ENCODE data around the gene KPNA4. TPM values are rescaled to one million over a fixed set of nuclear protein-coding genes. Genes with fewer than 3 reads are reported as not detected.
"Not testable (repeated sequence)": the region's sequence is repeated elsewhere in the genome, so short reads cannot be mapped to it uniquely, and the experiment has no call there.

The KPNA4 gene
- total and polyA plus RNA-seq, 4 donors, result 39.8 to 82.5 (median 51.4) TPM

GRCh38 chr3:160537729-160538128, 27.6 kb downstream of the KPNA4 start:
- no peak overlapping the region for H3K27ac ChIP-seq (ENCODE audit: low read depth, low read length)
- H3K9me3 ChIP-seq (ENCODE audit: control insufficient read depth, insufficient read depth, low read length), result no peaks in the 10 kb centered on the region
- WGBS (ENCODE audit: insufficient coverage), result 67% methylated on average over 1 of the region's 1 CpG
- peaks cover 4% of the 10 kb centered on the region for H3K36me3 ChIP-seq (ENCODE audit: control insufficient read depth, insufficient read depth, low read length)
- no peaks in the 10 kb centered on the region for H3K4me1 ChIP-seq (ENCODE audit: control insufficient read depth, insufficient read depth, low read length)
- no peak for DNase-seq (ENCODE audit: low read depth in 4 of 6, low spot score in 6 of 6)
- no peak overlapping the region for H3K4me3 ChIP-seq (ENCODE audit: low read depth, low read length)
- H3K27me3 ChIP-seq (ENCODE audit: control insufficient read depth, insufficient read depth, low read length), result no peaks in the 10 kb centered on the region

GRCh38 chr3:160532371-160532770, 33.0 kb downstream of the KPNA4 start:
- Histone ChIP-seq H3K27ac (ENCODE audit: low read depth, low read length) (no peak overlapping the region), H3K4me1 (ENCODE audit: control insufficient read depth, insufficient read depth, low read length) (no peaks in the 10 kb centered on the region), H3K27me3 (ENCODE audit: control insufficient read depth, insufficient read depth, low read length) (no peaks in the 10 kb centered on the region), H3K9me3 (ENCODE audit: control insufficient read depth, insufficient read depth, low read length) (no peaks in the 10 kb centered on the region), H3K4me3 (ENCODE audit: low read depth, low read length) (no peak overlapping the region), H3K36me3 (ENCODE audit: control insufficient read depth, insufficient read depth, low read length) (peaks cover 18% of the 10 kb centered on the region)
- no peak for DNase-seq (ENCODE audit: low read depth in 4 of 6, low spot score in 6 of 6)

- Histone ChIP-seq H3K27me3 (ENCODE audit: control insufficient read depth, insufficient read depth, low read length) (no peaks in the 10 kb centered on the region), H3K36me3 (ENCODE audit: control insufficient read depth, insufficient read depth, low read length) (peaks cover 18% of the 10 kb centered on the region), H3K9me3 (ENCODE audit: control insufficient read depth, insufficient read depth, low read length) (no peaks in the 10 kb centered on the region), H3K4me3 (ENCODE audit: low read depth, low read length) (no peak overlapping the region), H3K27ac (ENCODE audit: low read depth, low read length) (no peak overlapping the region), H3K4me1 (ENCODE audit: control insufficient read depth, insufficient read depth, low read length) (no peaks in the 10 kb centered on the region)
- WGBS (ENCODE audit: insufficient coverage), result no CpG with 5 or more reads among the region's 1 CpG
- DNase-seq (ENCODE audit: low read depth in 4 of 6, low spot score in 6 of 6), result no peak
These were observed 34.1 kb downstream of the KPNA4 start for GRCh38 chr3:160531311-160531710.

GRCh38 chr3:160516391-160516790, 49.0 kb downstream of the KPNA4 start:
- DNase-seq (ENCODE audit: low read depth in 4 of 6, low spot score in 6 of 6); H3K27ac ChIP-seq (ENCODE audit: low read depth, low read length); H3K27me3 ChIP-seq (ENCODE audit: control insufficient read depth, insufficient read depth, low read length); H3K4me1 ChIP-seq (ENCODE audit: control insufficient read depth, insufficient read depth, low read length); H3K9me3 ChIP-seq (ENCODE audit: control insufficient read depth, insufficient read depth, low read length); H3K4me3 ChIP-seq (ENCODE audit: low read depth, low read length): not testable (repeated sequence)
- H3K36me3 ChIP-seq (ENCODE audit: control insufficient read depth, insufficient read depth, low read length), result peaks cover 40% of the 10 kb centered on the region
- WGBS (ENCODE audit: insufficient coverage), result 100% methylated on average over 1 of the region's 2 CpGs

GRCh38 chr3:160501325-160501724, 64.0 kb downstream of the KPNA4 start:
- peaks cover 18% of the 10 kb centered on the region for H3K36me3 ChIP-seq (ENCODE audit: control insufficient read depth, insufficient read depth, low read length)
- DNase-seq (ENCODE audit: low read depth in 4 of 6, low spot score in 6 of 6), result no peak
- no peak overlapping the region for H3K4me3 ChIP-seq (ENCODE audit: low read depth, low read length)
- no peaks in the 10 kb centered on the region for H3K27me3 ChIP-seq (ENCODE audit: control insufficient read depth, insufficient read depth, low read length)
- H3K9me3 ChIP-seq (ENCODE audit: control insufficient read depth, insufficient read depth, low read length), result no peaks in the 10 kb centered on the region
- no peak overlapping the region for H3K27ac ChIP-seq (ENCODE audit: low read depth, low read length)
- no peaks in the 10 kb centered on the region for H3K4me1 ChIP-seq (ENCODE audit: control insufficient read depth, insufficient read depth, low read length)
- 93% methylated on average over 3 of the region's 3 CpGs for WGBS (ENCODE audit: insufficient coverage)

GRCh38 chr3:160498202-160498601, 67.2 kb downstream of the KPNA4 start:
- Histone ChIP-seq H3K27ac (ENCODE audit: low read depth, low read length) (no peak overlapping the region), H3K4me1 (ENCODE audit: control insufficient read depth, insufficient read depth, low read length) (no peaks in the 10 kb centered on the region), H3K27me3 (ENCODE audit: control insufficient read depth, insufficient read depth, low read length) (no peaks in the 10 kb centered on the region), H3K36me3 (ENCODE audit: control insufficient read depth, insufficient read depth, low read length) (peaks cover 12% of the 10 kb centered on the region), H3K4me3 (ENCODE audit: low read depth, low read length) (no peak overlapping the region), H3K9me3 (ENCODE audit: control insufficient read depth, insufficient read depth, low read length) (no peaks in the 10 kb centered on the region)
- no peak for DNase-seq (ENCODE audit: low read depth in 4 of 6, low spot score in 6 of 6)
- WGBS (ENCODE audit: insufficient coverage), result 100% methylated on average over 1 of the region's 1 CpG

GRCh38 chr3:160490166-160490565, 75.2 kb downstream of the KPNA4 start:
- Histone ChIP-seq H3K27me3 (ENCODE audit: control insufficient read depth, insufficient read depth, low read length) (no peaks in the 10 kb centered on the region), H3K9me3 (ENCODE audit: control insufficient read depth, insufficient read depth, low read length) (no peaks in the 10 kb centered on the region), H3K4me3 (ENCODE audit: low read depth, low read length) (no peak overlapping the region), H3K4me1 (ENCODE audit: control insufficient read depth, insufficient read depth, low read length) (no peaks in the 10 kb centered on the region), H3K36me3 (ENCODE audit: control insufficient read depth, insufficient read depth, low read length) (no peaks in the 10 kb centered on the region), H3K27ac (ENCODE audit: low read depth, low read length) (no peak overlapping the region)
- no peak for DNase-seq (ENCODE audit: low read depth in 4 of 6, low spot score in 6 of 6)

- no peaks in the 10 kb centered on the region for H3K4me1 ChIP-seq (ENCODE audit: control insufficient read depth, insufficient read depth, low read length)
- no peak overlapping the region for H3K4me3 ChIP-seq (ENCODE audit: low read depth, low read length)
- H3K36me3 ChIP-seq (ENCODE audit: control insufficient read depth, insufficient read depth, low read length), result no peaks in the 10 kb centered on the region
- no peaks in the 10 kb centered on the region for H3K27me3 ChIP-seq (ENCODE audit: control insufficient read depth, insufficient read depth, low read length)
- no peaks in the 10 kb centered on the region for H3K9me3 ChIP-seq (ENCODE audit: control insufficient read depth, insufficient read depth, low read length)
- no peak overlapping the region for H3K27ac ChIP-seq (ENCODE audit: low read depth, low read length)
- WGBS (ENCODE audit: insufficient coverage), result no CpG with 5 or more reads among the region's 2 CpGs
- DNase-seq (ENCODE audit: low read depth in 4 of 6, low spot score in 6 of 6), result peak in 3 of 6 donors; percentile 19 to 74 (median 57)
These were observed 78.9 kb downstream of the KPNA4 start for GRCh38 chr3:160486459-160486869.

- no peaks in the 10 kb centered on the region for H3K36me3 ChIP-seq (ENCODE audit: control insufficient read depth, insufficient read depth, low read length)
- no peak overlapping the region for H3K27ac ChIP-seq (ENCODE audit: low read depth, low read length)
- WGBS (ENCODE audit: insufficient coverage), result 67% methylated on average over 1 of the region's 3 CpGs
These were observed 82.6 kb downstream of the KPNA4 start for GRCh38 chr3:160482796-160483195.

GRCh38 chr3:160481856-160482255, 83.5 kb downstream of the KPNA4 start:
- no peaks in the 10 kb centered on the region for H3K9me3 ChIP-seq (ENCODE audit: control insufficient read depth, insufficient read depth, low read length)
- no peak overlapping the region for H3K4me3 ChIP-seq (ENCODE audit: low read depth, low read length)
- no peak overlapping the region for H3K27ac ChIP-seq (ENCODE audit: low read depth, low read length)
- no peaks in the 10 kb centered on the region for H3K27me3 ChIP-seq (ENCODE audit: control insufficient read depth, insufficient read depth, low read length)
- 87% methylated on average over 5 of the region's 6 CpGs for WGBS (ENCODE audit: insufficient coverage)
- no peak for DNase-seq (ENCODE audit: low read depth in 4 of 6, low spot score in 6 of 6)
- H3K36me3 ChIP-seq (ENCODE audit: control insufficient read depth, insufficient read depth, low read length), result no peaks in the 10 kb centered on the region
- no peaks in the 10 kb centered on the region for H3K4me1 ChIP-seq (ENCODE audit: control insufficient read depth, insufficient read depth, low read length)

More at GRCh38 chr3:160482796-160483195, 82.6 kb downstream of the KPNA4 start:
- Histone ChIP-seq H3K4me3 (ENCODE audit: low read depth, low read length) (no peak overlapping the region), H3K4me1 (ENCODE audit: control insufficient read depth, insufficient read depth, low read length) (no peaks in the 10 kb centered on the region), H3K27me3 (ENCODE audit: control insufficient read depth, insufficient read depth, low read length) (no peaks in the 10 kb centered on the region), H3K9me3 (ENCODE audit: control insufficient read depth, insufficient read depth, low read length) (no peaks in the 10 kb centered on the region)
- DNase-seq (ENCODE audit: low read depth in 4 of 6, low spot score in 6 of 6), result no peak
